ENCODE data around the gene CNDP1.

- TF ChIP-seq CTCF (IDR thresholded peaks at IDR 0.05) = no peak
- TF ChIP-seq EZH2phosphoT487 (IDR thresholded peaks at IDR 0.05) = no peak
- TF ChIP-seq EZH2 (IDR thresholded peaks at IDR 0.05) = no peak
Observed at GRCh38 chr18:74506448-74507084, 27.7 kb upstream of the CNDP1 start.
